GM23338 (cell line): ENCODE data around the gene HNRNPL. TPM values are rescaled to one million over a fixed set of nuclear protein-coding genes. Genes with fewer than 3 reads are reported as not detected.

Source experiments
- ATAC-seq: fragments of 200-7000 bp; cut with Tn5 transposase; 3 replicates; pipeline ENCODE4 v1.9.1; 2020
- DNase-seq: peaks from one replicate; pipeline ENCODE4 v3.0.0-alpha.2; 2015; ENCODE audit warnings: low spot score
- H2AFZ ChIP-seq: fragments of 200-600 bp; sonication (generic); 2 replicates; pipeline ENCODE4 v1.8.0; 2016; ENCODE audit warnings: antibody characterized with exemption, mild to moderate bottlenecking, moderate library complexity
- H3F3A ChIP-seq: fragments of 200-600 bp; sonication (generic); replicated peaks from 2 replicates; pipeline ENCODE4 v1.8.0; 2017; ENCODE audit warnings: antibody characterized with exemption, mixed run types, low read depth
- H3K27ac ChIP-seq: fragments of 200-600 bp; sonication (generic); 2 replicates; pipeline ENCODE4 v1.6.1; 2016; ENCODE audit warnings: low read depth
- H3K27me3 ChIP-seq: fragments of 200-600 bp; sonication (generic); 2 replicates; pipeline ENCODE4 v1.8.0; 2016; ENCODE audit warnings: mild to moderate bottlenecking, mixed run types, moderate library complexity; ENCODE audit not compliant: insufficient read depth
- H3K36me3 ChIP-seq: fragments of 200-600 bp; sonication (generic); 2 replicates; pipeline ENCODE4 v1.8.0; 2016; ENCODE audit warnings: mild to moderate bottlenecking; ENCODE audit not compliant: insufficient read depth
- H3K4me1 ChIP-seq: fragments of 200-600 bp; sonication (generic); 2 replicates; pipeline ENCODE4 v1.8.0; 2016; ENCODE audit warnings: mild to moderate bottlenecking, moderate library complexity; ENCODE audit not compliant: insufficient read depth
- H3K4me2 ChIP-seq: fragments of 200-600 bp; sonication (generic); 2 replicates; pipeline ENCODE4 v1.7.1; 2017; ENCODE audit warnings: mixed run types
- H3K4me3 ChIP-seq: fragments of 200-600 bp; sonication (generic); 2 replicates; pipeline ENCODE4 v1.6.1; 2016; ENCODE audit warnings: mixed run types
- H3K79me2 ChIP-seq: fragments of 200-600 bp; sonication (generic); replicated peaks from 2 replicates; pipeline ENCODE4 v1.8.0; 2017; ENCODE audit warnings: mild to moderate bottlenecking; ENCODE audit not compliant: insufficient read depth
- H3K9me2 ChIP-seq: fragments of 200-600 bp; sonication (generic); 2 replicates; pipeline ENCODE4 v1.8.0; 2017; ENCODE audit not compliant: insufficient read depth
- H4K20me1 ChIP-seq: fragments of 200-600 bp; sonication (generic); replicated peaks from 2 replicates; pipeline ENCODE4 v1.8.0; 2017; ENCODE audit warnings: mild to moderate bottlenecking; ENCODE audit not compliant: insufficient read depth
- H3K27ac Mint-ChIP-seq: 2 replicates; pipeline ENCODE4 v1.8.0; 2020; ENCODE audit warnings: inconsistent platforms, mild to moderate bottlenecking, moderate library complexity, mixed read lengths
- H3K27me3 Mint-ChIP-seq: 3 replicates; pipeline ENCODE4 v1.8.0; 2022; ENCODE audit warnings: low read depth, mild to moderate bottlenecking, moderate library complexity, mixed read lengths, inconsistent platforms; ENCODE audit not compliant: insufficient read depth, poor library complexity
- H3K36me3 Mint-ChIP-seq: 3 replicates; pipeline ENCODE4 v1.8.0; 2021; ENCODE audit warnings: low read depth, mild to moderate bottlenecking, inconsistent platforms, moderate library complexity, mixed read lengths
- H3K4me1 Mint-ChIP-seq: 3 replicates; pipeline ENCODE4 v1.8.0; 2020; ENCODE audit warnings: mild to moderate bottlenecking, inconsistent platforms, mixed read lengths
- H3K4me3 Mint-ChIP-seq: 3 replicates; pipeline ENCODE4 v1.8.0; 2021; ENCODE audit warnings: moderate library complexity, mild to moderate bottlenecking, inconsistent platforms, mixed read lengths
- H3K9me3 Mint-ChIP-seq: 3 replicates; pipeline ENCODE4 v1.8.0; 2020; ENCODE audit warnings: moderate library complexity, mild to moderate bottlenecking, inconsistent platforms, mixed read lengths
- CREB1 ChIP-seq: fragments of 250-450 bp; sonication (Bioruptor Pico); IDR thresholded peaks from 2 replicates; pipeline ENCODE4 v1.5.0; 2020; ENCODE audit warnings: low read depth, mild to moderate bottlenecking, moderate library complexity
- EZH2 ChIP-seq: fragments of 200-600 bp; sonication (generic); IDR thresholded peaks from one replicate; pipeline ENCODE4 v1.8.0; 2017; ENCODE audit warnings: antibody characterized with exemption, mild to moderate bottlenecking, low read depth; ENCODE audit not compliant: unreplicated experiment
- EZH2phosphoT487 ChIP-seq: fragments of 200-600 bp; sonication (generic); IDR thresholded peaks from one replicate; pipeline ENCODE4 v1.8.1; 2018; ENCODE audit warnings: antibody characterized with exemption; ENCODE audit not compliant: unreplicated experiment
- JUNB ChIP-seq: IDR thresholded peaks from one replicate; pipeline ENCODE4 v1.6.1; 2016; ENCODE audit warnings: antibody characterized with exemption; ENCODE audit not compliant: unreplicated experiment
- NANOG ChIP-seq: IDR thresholded peaks from 2 replicates; pipeline ENCODE4 v1.6.1; 2016; ENCODE audit warnings: antibody characterized with exemption, borderline replicate concordance
- POLR2AphosphoS5 ChIP-seq: IDR thresholded peaks from 2 replicates; pipeline ENCODE4 v1.6.1; 2016; ENCODE audit warnings: antibody characterized with exemption, low read depth
- STAT1 ChIP-seq: IDR thresholded peaks from one replicate; pipeline ENCODE4 v1.6.1; 2016; ENCODE audit warnings: antibody characterized with exemption; ENCODE audit not compliant: unreplicated experiment
- ZNF114 ChIP-seq: fragments of 250-450 bp; sonication (Bioruptor Pico); IDR thresholded peaks from 2 replicates; pipeline ENCODE4 v1.5.0; 2020; ENCODE audit warnings: mild to moderate bottlenecking, moderate library complexity
- ZNF331 ChIP-seq: fragments of 250-450 bp; sonication (Bioruptor Pico); IDR thresholded peaks from 2 replicates; pipeline ENCODE4 v1.5.0; 2020; ENCODE audit warnings: low read depth, mild to moderate bottlenecking, moderate library complexity
- polyA plus RNA-seq: library from polyadenylated mRNA; unstranded; fragments of >200 nt; fragmentation: Nextera tagmentation; extraction: Ambion mirVana; gene quantifications from 2 replicates; pipeline ENCODE4 v1.2.1, GENCODE V29; 2016
- total RNA-seq: library from RNA; depleted of rRNA; stranded (reverse); fragments of >200 nt; shearing (Covaris generic); gene quantifications from 2 replicates; pipeline ENCODE4 v1.2.3, GENCODE V29; 2014
- TF ChIP-seq, protein P1 (sequence below): fragments of 250-450 bp; sonication (Bioruptor Pico); IDR thresholded peaks from 2 replicates; pipeline ENCODE4 v1.5.0; 2020; ENCODE audit warnings: mild to moderate bottlenecking, moderate library complexity
- TF ChIP-seq, protein P2 (sequence below): IDR thresholded peaks from one replicate; pipeline ENCODE4 v1.6.1; 2018; ENCODE audit warnings: antibody characterized with exemption; ENCODE audit not compliant: unreplicated experiment

Gene HNRNPL
- total and polyA plus RNA-seq, 2 experiments from 2014 or later: 580 to 664 TPM

GRCh38 chr19:38809592-38810252, 40.1 kb downstream of the HNRNPL start (continued):
- TF ChIP-seq, protein P1, sequence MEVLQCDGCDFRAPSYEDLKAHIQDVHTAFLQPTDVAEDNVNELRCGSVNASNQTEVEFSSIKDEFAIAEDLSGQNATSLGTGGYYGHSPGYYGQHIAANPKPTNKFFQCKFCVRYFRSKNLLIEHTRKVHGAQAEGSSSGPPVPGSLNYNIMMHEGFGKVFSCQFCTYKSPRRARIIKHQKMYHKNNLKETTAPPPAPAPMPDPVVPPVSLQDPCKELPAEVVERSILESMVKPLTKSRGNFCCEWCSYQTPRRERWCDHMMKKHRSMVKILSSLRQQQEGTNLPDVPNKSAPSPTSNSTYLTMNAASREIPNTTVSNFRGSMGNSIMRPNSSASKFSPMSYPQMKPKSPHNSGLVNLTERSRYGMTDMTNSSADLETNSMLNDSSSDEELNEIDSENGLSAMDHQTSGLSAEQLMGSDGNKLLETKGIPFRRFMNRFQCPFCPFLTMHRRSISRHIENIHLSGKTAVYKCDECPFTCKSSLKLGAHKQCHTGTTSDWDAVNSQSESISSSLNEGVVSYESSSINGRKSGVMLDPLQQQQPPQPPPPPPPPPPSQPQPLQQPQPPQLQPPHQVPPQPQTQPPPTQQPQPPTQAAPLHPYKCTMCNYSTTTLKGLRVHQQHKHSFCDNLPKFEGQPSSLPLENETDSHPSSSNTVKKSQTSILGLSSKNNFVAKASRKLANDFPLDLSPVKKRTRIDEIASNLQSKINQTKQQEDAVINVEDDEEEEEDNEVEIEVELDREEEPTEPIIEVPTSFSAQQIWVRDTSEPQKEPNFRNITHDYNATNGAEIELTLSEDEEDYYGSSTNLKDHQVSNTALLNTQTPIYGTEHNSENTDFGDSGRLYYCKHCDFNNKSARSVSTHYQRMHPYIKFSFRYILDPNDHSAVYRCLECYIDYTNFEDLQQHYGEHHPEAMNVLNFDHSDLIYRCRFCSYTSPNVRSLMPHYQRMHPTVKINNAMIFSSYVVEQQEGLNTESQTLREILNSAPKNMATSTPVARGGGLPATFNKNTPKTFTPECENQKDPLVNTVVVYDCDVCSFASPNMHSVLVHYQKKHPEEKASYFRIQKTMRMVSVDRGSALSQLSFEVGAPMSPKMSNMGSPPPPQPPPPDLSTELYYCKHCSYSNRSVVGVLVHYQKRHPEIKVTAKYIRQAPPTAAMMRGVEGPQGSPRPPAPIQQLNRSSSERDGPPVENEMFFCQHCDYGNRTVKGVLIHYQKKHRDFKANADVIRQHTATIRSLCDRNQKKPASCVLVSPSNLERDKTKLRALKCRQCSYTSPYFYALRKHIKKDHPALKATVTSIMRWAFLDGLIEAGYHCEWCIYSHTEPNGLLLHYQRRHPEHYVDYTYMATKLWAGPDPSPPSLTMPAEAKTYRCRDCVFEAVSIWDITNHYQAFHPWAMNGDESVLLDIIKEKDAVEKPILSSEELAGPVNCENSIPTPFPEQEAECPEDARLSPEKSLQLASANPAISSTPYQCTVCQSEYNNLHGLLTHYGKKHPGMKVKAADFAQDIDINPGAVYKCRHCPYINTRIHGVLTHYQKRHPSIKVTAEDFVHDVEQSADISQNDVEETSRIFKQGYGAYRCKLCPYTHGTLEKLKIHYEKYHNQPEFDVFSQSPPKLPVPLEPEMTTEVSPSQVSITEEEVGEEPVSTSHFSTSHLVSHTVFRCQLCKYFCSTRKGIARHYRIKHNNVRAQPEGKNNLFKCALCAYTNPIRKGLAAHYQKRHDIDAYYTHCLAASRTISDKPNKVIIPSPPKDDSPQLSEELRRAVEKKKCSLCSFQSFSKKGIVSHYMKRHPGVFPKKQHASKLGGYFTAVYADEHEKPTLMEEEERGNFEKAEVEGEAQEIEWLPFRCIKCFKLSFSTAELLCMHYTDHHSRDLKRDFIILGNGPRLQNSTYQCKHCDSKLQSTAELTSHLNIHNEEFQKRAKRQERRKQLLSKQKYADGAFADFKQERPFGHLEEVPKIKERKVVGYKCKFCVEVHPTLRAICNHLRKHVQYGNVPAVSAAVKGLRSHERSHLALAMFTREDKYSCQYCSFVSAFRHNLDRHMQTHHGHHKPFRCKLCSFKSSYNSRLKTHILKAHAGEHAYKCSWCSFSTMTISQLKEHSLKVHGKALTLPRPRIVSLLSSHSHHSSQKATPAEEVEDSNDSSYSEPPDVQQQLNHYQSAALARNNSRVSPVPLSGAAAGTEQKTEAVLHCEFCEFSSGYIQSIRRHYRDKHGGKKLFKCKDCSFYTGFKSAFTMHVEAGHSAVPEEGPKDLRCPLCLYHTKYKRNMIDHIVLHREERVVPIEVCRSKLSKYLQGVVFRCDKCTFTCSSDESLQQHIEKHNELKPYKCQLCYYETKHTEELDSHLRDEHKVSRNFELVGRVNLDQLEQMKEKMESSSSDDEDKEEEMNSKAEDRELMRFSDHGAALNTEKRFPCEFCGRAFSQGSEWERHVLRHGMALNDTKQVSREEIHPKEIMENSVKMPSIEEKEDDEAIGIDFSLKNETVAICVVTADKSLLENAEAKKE (CRISPR knock-in tag): no peak
- TF ChIP-seq JUNB (no peak), EZH2 (no peak), STAT1 (no peak), EZH2phosphoT487 (no peak), CREB1 (no peak)

DNA sequence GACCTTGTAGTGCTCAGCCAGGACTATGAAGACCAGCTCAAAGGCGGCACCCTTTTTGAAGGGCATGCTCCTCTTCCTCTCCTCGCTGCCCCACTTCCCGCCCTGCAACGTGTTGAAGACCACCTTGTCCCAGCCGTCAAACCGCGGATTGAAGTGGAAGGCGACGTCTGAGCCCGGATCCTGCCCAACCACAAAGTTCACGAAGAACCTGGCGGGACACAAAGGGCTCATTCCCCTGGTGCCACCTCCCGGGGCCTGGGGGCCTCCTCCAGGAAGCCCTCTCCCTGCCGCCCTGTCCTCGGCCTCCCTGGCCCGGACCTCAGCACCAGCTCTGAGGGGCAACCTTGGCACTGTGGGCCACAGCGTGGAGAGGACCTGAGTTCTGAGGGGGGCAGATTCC, 41.0 kb downstream of the HNRNPL start:
- H3K36me3 ChIP-seq: no peaks in the 10 kb centered on the region
- H3K4me1 ChIP-seq: no peaks in the 10 kb centered on the region
- peaks cover 10% of the 10 kb centered on the region for H3K9me3 Mint-ChIP-seq
- peaks cover 7% of the 10 kb centered on the region; the same call in 2 of the 3 replicates for H3K36me3 Mint-ChIP-seq
- no peak overlapping the region for H2AFZ ChIP-seq
- no peaks in the 10 kb centered on the region for H3K9me2 ChIP-seq
- H3K79me2 ChIP-seq: no peaks in the 10 kb centered on the region
- DNase-seq: no peak
- no peak overlapping the region for H3K4me3 Mint-ChIP-seq
- no peaks in the 10 kb centered on the region for H3F3A ChIP-seq
- peaks cover 10% of the 10 kb centered on the region for H3K27me3 Mint-ChIP-seq
- no peak for ATAC-seq
- H3K4me1 Mint-ChIP-seq: no peaks in the 10 kb centered on the region; the same call in 2 of the 3 replicates
- H3K27ac ChIP-seq: no peak overlapping the region
- no peak overlapping the region for H3K27ac Mint-ChIP-seq
- H3K27me3 ChIP-seq: no peaks in the 10 kb centered on the region
- H3K4me3 ChIP-seq: no peak overlapping the region
- H3K4me2 ChIP-seq: no peak overlapping the region
- H4K20me1 ChIP-seq: no peaks in the 10 kb centered on the region
- TF ChIP-seq STAT1 (no peak), ZNF114 (CRISPR knock-in tag) (no peak), NANOG (no peak), ZNF331 (CRISPR knock-in tag) (no peak), POLR2AphosphoS5 (no peak)
- TF ChIP-seq, protein P2, sequence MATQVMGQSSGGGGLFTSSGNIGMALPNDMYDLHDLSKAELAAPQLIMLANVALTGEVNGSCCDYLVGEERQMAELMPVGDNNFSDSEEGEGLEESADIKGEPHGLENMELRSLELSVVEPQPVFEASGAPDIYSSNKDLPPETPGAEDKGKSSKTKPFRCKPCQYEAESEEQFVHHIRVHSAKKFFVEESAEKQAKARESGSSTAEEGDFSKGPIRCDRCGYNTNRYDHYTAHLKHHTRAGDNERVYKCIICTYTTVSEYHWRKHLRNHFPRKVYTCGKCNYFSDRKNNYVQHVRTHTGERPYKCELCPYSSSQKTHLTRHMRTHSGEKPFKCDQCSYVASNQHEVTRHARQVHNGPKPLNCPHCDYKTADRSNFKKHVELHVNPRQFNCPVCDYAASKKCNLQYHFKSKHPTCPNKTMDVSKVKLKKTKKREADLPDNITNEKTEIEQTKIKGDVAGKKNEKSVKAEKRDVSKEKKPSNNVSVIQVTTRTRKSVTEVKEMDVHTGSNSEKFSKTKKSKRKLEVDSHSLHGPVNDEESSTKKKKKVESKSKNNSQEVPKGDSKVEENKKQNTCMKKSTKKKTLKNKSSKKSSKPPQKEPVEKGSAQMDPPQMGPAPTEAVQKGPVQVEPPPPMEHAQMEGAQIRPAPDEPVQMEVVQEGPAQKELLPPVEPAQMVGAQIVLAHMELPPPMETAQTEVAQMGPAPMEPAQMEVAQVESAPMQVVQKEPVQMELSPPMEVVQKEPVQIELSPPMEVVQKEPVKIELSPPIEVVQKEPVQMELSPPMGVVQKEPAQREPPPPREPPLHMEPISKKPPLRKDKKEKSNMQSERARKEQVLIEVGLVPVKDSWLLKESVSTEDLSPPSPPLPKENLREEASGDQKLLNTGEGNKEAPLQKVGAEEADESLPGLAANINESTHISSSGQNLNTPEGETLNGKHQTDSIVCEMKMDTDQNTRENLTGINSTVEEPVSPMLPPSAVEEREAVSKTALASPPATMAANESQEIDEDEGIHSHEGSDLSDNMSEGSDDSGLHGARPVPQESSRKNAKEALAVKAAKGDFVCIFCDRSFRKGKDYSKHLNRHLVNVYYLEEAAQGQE: no peak
